Measurements from ENCODE around the gene KRTAP10-2.
A peak's percentile ranks its signal among the peaks of the same experiment; 100 is the strongest.
"Not testable (repeated sequence)": the region's sequence is repeated elsewhere in the genome, so short reads cannot be mapped to it uniquely, and the experiment has no call there.

KRTAP10-2 gene

GRCh38 chr21:44511938-44512275 lies 39.4 kb downstream of the KRTAP10-2 start:
- no peak for DNase-seq

DNA sequence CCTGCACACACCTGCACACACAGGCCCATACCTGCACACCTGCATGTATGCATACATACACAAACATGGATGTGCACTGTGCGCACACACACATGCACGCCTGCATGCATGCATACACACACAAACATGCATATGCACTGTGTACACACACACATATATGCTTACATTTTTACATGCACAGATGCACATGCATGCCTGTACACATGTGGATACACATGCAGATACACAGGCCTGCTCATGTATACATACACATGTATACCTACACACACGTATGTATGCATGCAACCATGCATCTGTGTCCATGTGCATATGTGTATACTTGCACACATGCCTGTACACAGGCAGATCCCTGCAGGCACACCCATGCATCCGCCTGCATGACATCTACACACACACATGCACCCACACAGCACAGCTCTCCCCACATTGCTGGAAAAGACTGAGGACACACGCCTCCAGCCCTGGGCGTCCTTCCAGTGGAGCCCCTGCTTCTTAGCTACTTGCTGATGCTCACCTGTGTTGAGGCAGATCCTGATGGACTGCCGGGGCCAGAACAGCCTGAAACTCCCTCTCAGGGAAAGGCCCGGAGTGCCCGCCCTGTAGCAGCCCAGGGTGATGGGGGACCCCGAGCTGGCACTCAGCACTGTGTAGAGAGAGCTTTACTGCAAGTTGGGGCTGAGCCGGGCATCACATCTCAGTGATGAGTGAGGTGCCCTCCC lies 39.9 kb downstream of the KRTAP10-2 start:
- no peak for DNase-seq

GRCh38 chr21:44510508-44511218 lies 40.6 kb downstream of the KRTAP10-2 start:
- DNase-seq: peak; percentile 68 to 89

DNA sequence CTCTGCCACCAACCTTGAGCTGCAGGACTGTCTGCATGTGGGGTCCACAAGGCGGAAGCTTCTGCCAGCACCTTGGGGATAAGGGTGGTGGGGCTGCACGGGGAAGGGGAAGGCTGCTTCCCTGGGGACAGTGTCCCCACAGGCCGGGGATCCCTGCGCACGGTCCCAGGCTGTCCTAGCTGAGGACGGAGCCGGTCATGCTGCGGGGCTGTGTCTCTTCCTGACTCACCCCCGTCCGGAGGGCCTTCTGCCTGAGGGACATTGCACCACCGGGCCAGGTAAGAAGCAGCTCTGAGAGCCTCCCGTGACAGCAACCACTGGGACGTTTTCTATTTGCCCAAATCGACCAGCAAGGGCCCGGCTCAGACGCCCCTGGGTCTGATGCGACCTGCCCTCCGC lies 41.2 kb downstream of the KRTAP10-2 start:
- no peak for DNase-seq

DNA sequence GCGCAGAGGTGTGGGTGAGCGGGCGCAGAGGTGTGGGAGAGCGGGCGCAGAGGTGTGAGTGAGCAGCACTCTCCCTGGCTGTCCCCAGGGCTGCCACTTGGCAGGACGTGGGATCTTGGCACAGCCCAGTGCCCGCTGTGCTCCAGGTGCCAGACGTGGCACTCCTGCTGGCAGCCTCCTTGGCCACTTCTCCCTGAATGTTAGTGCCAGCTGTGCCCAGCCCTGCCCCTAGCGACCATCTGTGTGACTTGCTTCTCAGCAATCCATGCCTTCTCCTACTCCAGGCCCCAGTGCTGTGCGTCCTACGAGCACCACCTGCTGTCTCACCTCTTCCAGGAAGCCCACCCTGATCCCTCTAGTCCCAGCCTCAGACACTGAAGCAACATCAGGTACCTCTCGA lies 41.8 kb downstream of the KRTAP10-2 start:
- peak; percentile 77 to 81 for DNase-seq

GRCh38 chr21:44508711-44509445 lies 42.4 kb downstream of the KRTAP10-2 start:
- no peak for DNase-seq

DNA sequence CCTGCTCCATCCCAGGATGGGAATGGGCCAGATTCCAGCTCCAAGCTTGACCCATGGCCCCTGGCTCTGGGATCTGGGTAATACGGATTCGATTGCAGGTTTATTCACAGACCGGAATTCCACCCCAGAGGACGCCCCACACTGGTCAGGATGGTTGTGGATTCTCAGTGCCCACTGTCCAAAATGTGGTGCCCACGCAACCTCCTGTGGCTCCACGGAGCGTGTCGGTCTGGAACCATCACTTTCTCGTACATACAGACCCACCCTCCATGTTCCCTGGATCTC lies 42.9 kb downstream of the KRTAP10-2 start:
- no peak for DNase-seq

- DNase-seq: no peak
These were observed 43.5 kb downstream of the KRTAP10-2 start for GRCh38 chr21:44507673-44508425.

DNA sequence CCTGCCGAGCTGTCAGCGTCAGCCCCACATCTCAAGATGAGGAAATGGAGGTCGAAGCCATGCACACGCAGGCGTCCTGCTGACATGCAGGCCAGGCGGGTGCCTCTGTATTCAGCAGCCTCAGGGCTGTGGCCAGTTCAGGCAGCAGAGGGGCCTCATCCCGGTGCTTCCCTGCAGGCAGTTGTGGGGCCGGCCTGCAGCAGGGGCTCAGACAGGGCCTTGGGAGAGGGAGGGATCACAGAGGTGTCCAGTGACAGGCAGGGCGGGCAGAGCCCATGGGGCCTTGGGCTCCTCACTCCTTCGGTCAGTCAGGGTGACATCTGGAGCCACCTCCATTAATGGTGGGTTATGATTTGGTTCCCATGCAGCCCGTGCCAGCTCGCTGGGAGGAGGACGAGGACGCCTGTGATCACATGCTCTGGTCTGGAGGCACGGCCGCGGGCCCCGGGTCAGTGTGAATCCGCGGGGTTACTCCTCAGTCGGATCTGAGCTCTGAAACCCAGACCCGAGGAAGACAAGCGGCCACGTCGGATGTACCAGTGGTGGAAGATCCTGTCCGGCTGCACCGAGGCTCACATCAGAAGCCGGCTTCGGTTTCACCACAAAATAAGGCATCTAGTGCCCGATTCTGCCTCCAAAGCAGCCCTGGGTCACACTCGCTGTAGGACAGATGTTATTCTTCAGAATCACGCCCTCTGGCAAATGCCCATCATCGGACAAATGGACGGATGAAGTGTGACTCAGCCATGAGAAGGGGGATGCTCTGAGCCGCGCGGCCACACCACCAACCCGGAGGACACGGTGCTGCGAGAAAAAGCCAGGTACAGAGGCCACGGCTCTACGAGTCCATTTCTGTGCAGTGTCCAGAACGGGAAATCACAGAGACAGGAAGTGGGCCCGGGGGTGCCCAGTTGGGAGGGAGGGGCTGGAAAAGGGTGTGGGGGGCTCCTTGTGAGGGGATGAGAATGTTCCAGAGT lies 44.7 kb downstream of the KRTAP10-2 start:
- no peak for DNase-seq

DNA sequence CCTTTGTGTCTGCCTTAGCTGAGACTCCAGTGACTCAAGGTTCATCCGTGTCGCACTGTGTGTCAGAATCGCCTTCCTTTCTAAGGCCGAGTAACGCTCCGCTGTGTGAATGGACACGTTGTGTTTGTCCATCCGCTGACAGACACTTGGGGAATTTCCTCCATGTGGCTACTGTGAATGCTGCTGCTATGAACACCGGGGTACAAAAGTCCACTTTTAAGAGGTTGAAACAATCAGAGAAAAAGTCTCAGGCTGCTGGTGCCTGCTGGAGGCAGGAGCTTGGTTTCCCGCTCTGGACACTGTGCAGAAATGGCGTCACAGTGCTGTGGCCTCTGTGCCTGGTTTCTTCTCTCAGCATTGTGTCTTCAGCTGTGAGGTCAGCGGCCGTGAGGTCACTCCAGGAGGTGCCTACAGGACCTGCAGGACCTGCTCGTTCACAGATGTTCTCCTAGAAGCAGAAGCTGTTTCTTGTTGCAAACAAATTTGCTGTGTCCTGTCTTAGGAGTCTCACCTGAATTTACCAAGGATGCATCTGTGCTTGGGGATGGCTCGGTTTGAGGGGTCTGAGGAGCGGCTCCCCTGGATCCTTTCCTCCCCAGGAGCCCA lies 45.5 kb downstream of the KRTAP10-2 start:
- DNase-seq: no peak

DNA sequence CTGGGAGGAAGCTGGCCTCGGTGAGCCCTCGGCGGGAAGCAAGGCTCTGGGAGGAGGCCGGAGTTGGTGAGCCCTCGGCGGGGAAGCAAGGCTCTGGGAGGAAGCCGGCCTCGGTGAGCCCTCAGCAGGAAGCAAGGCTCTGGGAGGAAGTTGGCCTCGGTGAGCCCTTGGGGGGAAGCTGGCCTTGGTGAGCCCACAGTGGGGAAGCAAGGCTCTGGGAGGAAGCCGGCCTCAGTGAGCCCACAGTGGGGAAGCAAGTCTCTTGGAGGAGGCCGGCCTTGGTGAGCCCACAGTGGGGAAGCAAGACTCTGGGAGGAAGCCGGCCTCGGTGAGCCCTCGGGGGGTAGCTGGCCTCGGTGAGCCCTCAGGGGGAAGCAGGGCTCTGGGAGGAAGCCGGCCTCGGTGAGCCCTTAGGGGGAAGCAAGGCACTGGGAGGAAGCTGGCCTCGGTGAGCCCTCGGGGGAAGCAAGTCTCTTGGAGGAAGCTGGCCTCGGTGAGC lies 47.4 kb downstream of the KRTAP10-2 start:
- DNase-seq: no peak

- DNase-seq: not testable (repeated sequence)
These were observed 48.1 kb downstream of the KRTAP10-2 start for GRCh38 chr21:44503006-44503889.

GRCh38 chr21:44502171-44502958 lies 48.9 kb downstream of the KRTAP10-2 start:
- no peak for DNase-seq
